Right renal pelvis (tissue), 4 donors: ENCODE measurements around the gene BID. TPM values are rescaled to one million over a fixed set of nuclear protein-coding genes. Genes with fewer than 3 reads are reported as not detected.

ENCODE experiments used
- DNase-seq, 4 donors: peaks; one replicate each; pipeline ENCODE4 v3.0.0-alpha.2; 2013; ENCODE audit warnings: low read depth in 4 of 4, low spot score in 3 of 4, missing footprints in 1 of 4
- polyA plus RNA-seq, 4 donors: library from polyadenylated mRNA; unstranded; fragments of 120-200 nt; gene quantifications; one replicate each; pipeline ENCODE4 v1.2.1, GENCODE V29; 2013; ENCODE audit not compliant: insufficient read length in 4 of 4

Gene BID
- polyA plus RNA-seq, 4 donors: 18.9 to 23.6 (median 20.2) TPM

DNA sequence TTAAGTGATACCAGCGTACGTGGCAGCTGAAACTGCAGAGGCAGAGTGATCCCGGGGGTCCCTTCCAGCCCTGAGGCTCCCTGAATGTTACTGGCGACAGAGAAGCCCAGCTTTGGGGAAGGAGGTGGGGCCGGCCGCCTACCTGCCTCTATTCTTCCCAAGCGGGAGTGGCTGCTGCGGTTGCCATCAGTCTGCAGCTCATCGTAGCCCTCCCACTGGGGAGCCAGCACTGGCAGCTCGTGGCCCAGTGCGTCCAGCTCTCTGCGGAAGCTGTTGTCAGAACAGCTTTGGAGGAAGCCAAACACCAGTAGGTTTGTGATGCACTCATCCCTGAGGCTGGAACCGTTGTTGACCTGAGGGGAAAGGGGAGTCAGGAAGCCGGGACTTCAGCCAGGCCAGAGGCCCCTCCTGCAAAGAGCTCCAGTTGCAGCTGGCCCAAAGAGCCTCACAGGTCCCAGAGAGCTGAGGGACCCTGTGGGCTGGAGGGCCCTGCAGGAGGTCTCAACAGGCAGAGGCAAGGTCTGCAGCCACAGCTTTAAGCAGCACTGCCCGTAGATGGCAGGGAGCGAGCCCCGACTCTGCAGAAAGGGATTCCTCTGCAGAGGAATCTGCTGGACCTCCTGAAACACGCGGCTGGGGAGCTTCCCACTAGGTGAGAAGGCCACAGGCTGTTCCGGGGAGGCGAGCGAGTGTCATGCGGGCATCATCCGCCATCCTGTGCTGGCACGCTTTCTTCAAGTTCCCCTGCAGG is 30.4 kb downstream of the BID start:
- DNase-seq: no peak

GRCh38 chr22:17742527-17742902 is 31.8 kb downstream of the BID start:
- peak; percentile 48 to 66 (median 60) for DNase-seq

- no peak for DNase-seq
These were observed 32.3 kb downstream of the BID start for GRCh38 chr22:17741866-17742526.

GRCh38 chr22:17739196-17739975 is 34.9 kb downstream of the BID start:
- DNase-seq: no peak

GRCh38 chr22:17738386-17739128 is 35.7 kb downstream of the BID start:
- DNase-seq: no peak

DNA sequence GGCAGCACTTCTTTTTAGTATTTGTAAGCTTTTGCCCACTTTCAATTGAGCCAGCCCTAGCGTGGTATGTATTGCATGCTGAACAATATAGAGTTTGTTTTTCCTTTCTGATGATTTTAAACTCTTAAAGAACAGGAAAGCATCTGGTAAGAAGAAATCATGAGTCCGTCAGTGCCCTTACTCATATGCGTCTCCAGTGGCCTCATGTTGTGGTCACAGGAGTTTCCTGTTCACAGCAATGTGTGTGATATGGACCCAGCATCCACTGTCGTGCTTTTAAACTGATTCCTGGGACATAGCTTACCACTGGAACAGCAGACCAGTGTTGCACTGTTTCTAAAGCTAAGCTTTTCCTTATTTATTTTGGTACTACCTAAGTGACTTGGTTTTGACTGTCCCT is 40.1 kb downstream of the BID start:
- DNase-seq: no peak

DNA sequence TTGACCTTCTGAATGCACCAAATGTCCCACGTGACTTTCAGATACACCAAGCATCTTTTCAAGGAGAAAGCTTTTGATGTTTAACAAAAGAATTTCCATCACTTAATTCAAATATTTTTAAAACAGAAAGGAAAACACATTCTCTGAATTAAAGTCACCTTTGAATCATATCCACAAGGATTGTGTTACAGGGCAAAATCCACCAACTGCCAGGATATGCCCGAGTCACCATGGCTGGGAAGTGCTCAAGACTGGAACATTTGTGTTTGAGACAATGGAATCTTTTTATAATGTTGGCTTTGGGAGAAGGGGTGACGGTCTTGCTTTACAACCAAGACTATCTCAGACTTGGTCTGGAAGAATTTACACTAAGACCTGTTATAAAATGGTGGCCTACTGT is 40.8 kb downstream of the BID start:
- DNase-seq: no peak

GRCh38 chr22:17732251-17732854 is 41.9 kb downstream of the BID start:
- no peak for DNase-seq

DNA sequence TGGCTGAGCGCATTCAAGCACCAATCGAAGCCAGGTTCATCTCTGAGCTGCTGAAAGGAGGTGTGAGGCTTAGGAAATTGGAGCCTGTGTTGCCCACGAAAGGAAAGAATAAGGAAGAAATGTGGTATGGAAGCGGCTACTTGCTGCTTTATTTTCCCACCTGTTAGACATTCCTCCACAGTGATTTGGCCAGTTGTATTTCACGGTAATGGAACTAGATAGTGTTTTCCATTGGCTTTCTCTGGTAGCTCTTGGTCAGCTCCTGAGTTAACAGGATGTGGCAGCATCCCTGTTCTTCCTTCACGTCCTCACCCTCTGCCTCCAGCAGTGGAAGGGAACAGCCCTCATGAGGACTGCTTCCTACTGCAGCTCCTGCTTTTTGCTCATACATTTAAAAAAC is 44.7 kb downstream of the BID start:
- DNase-seq: no peak

DNA sequence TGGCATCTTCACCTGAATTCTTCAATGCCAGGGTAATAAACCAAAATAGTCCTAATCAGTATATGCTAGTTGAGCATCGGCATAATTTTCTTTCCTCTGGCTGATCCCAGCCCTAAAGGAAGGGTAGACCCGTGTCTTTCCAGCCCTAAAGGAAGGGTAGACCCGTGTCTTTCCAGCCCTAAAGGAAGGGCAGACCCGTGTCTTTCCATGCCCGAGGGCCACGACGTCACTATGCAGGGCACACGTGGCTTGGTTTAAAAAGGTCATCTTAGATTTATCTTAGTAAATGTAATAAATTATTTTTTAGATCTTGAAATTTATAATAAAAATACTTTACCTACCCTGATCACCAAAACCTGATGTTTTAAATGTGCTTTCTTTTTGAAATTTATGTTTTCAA is 45.5 kb downstream of the BID start:
- no peak for DNase-seq

DNA sequence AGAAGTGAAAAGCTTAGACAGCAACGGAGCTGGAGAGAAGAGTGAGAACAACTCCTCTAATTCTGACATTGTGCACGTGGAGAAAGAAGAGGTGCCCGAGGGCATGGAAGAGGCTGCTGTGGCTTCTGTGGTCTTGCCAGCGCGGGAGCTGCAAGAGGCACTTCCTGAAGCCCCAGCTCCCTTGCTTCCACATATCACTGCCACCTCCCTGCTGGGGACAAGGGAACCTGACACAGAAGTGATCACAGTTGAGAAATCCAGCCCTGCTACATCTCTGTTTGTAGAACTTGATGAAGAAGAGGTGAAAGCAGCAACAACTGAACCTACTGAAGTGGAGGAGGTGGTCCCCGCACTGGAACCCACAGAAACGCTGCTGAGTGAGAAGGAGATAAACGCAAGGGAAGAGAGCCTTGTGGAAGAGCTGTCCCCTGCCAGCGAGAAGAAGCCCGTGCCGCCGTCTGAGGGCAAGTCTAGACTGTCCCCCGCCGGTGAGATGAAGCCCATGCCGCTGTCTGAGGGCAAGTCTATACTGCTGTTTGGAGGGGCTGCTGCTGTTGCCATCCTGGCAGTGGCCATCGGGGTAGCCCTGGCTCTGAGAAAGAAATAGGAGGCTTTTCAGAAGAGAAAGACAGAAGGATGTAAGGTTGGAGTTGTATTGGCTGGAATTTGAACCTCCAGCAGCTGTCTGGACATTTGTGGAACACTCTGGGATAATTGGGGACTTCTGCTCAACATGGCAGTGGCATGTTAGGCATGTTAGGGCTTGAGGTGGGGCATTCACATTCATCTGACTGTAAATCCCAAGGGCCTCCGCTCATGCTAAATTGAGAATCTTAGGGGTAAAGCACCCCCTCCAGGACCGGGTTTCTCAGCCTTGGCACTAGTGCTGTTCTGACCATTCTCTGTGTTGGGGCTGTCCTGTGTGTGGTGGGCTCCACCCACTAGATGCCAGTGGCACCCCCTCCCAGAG is 47.1 kb downstream of the BID start:
- no peak for DNase-seq

- no peak for DNase-seq
These were observed 48.0 kb downstream of the BID start for GRCh38 chr22:17726006-17726927.

GRCh38 chr22:17725500-17725796 is 48.8 kb downstream of the BID start:
- DNase-seq: no peak

- no peak for DNase-seq
These were observed 49.4 kb downstream of the BID start for GRCh38 chr22:17724678-17725499.

- no peak for DNase-seq
These were observed 50.0 kb downstream of the BID start for GRCh38 chr22:17724241-17724640.

DNA sequence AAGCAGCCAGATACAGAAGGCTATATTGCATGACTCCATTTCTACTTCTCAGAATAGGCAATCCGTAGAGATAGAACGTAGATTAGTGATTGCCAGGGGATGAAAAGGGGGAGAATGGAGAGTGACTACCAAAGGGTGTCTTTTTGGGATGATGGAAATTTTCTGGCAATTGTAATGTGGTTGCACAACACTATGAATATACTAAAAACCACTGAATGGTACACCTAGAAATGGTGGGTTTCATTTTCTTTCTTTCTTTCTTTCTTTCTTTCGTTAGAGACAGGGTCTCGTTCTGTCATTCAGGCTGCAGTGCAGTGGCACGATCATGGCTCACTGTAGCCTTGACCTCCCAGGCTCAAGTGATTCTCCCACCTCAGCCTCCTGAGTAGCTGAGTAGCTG is 54.4 kb downstream of the BID start:
- no peak for DNase-seq

- no peak for DNase-seq
These were observed 56.6 kb downstream of the BID start for GRCh38 chr22:17717708-17718107.

DNA sequence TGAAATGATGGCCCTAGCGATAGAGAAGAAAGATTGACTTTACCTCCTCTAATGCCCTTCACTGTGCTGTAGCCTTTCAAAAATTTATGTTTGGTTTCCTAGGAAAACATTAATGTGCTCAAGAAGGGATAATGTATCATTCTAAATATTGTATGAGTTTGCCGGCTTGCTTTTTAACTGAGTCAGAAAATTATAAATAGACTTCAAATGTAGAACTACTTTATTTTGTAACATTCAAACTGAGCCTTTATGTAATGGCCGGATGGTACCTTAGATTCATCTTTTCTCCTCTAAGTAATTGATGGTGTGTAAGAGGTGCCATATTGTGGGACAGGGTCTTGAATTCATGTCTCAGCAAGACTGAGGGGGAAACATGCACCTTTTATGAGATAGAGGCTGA is 57.7 kb downstream of the BID start:
- no peak for DNase-seq
